ENCODE results near the gene PANK1. TPM values are rescaled to one million over a fixed set of nuclear protein-coding genes. Genes with fewer than 3 reads are reported as not detected.
"Not testable (repeated sequence)": the region's sequence is repeated elsewhere in the genome, so short reads cannot be mapped to it uniquely, and the experiment has no call there.

Gene PANK1
- total RNA-seq, 4 donors from 2014 or later: 7.3 to 16.3 (median 9.0) TPM

DNA sequence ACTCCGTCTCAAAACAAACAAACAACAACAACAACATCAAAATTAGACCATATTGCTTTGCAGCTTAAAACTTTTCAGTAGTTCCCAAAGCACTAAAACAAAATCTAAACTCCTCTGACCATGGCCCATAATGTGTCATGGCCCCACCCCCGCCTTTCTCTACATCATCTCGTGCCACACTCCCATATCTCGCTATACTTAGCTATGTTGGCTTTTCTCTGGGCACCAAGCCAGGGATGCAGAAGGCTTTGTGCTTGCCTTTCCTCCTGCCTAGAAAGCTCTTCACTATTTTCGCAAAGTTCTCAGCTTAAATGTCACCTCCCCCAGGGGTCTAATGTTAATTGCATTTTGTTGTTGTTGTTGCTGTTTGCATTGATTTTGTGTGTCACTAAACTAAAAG, 94.5 kb downstream of the PANK1 start:
- intact Hi-C loops (cut with DNase I; ENCODE audit: low total_unique reads): no loop called here
- no peak overlapping the region for H3K27ac ChIP-seq
- ATAC-seq: no peak

GRCh38 chr10:89549510-89549909, 95.5 kb downstream of the PANK1 start:
- intact Hi-C loops (cut with DNase I; ENCODE audit: low total_unique reads) (no loop called here), in situ Hi-C loops (cut with MboI; ENCODE audit: low sequenced_read_pairs in 4 of 4) (no loop called here)
- H3K36me3 ChIP-seq: no peaks in the 10 kb centered on the region
- H3K27me3 ChIP-seq: no peaks in the 10 kb centered on the region
- H3K4me1 ChIP-seq: no peaks in the 10 kb centered on the region
- ATAC-seq (no peak), DNase-seq (no peak)
- no peak overlapping the region for H3K4me3 ChIP-seq
- H3K9me3 ChIP-seq: no peaks in the 10 kb centered on the region
- TF ChIP-seq, protein P1, sequence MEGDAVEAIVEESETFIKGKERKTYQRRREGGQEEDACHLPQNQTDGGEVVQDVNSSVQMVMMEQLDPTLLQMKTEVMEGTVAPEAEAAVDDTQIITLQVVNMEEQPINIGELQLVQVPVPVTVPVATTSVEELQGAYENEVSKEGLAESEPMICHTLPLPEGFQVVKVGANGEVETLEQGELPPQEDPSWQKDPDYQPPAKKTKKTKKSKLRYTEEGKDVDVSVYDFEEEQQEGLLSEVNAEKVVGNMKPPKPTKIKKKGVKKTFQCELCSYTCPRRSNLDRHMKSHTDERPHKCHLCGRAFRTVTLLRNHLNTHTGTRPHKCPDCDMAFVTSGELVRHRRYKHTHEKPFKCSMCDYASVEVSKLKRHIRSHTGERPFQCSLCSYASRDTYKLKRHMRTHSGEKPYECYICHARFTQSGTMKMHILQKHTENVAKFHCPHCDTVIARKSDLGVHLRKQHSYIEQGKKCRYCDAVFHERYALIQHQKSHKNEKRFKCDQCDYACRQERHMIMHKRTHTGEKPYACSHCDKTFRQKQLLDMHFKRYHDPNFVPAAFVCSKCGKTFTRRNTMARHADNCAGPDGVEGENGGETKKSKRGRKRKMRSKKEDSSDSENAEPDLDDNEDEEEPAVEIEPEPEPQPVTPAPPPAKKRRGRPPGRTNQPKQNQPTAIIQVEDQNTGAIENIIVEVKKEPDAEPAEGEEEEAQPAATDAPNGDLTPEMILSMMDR (IDR thresholded peaks at IDR 0.05 in 4 of 5, conservative IDR thresholded peaks at IDR 0.05 in 1 of 5): no peak
- no peak for TF ChIP-seq POLR2A (IDR thresholded peaks at IDR 0.05)
- no peak overlapping the region for H3K27ac ChIP-seq

More for the DNA sequence above, 94.5 kb downstream of the PANK1 start:
- Histone ChIP-seq H3K36me3 (no peaks in the 10 kb centered on the region), H3K4me3 (no peak overlapping the region), H3K9me3 (no peaks in the 10 kb centered on the region), H3K4me1 (no peaks in the 10 kb centered on the region), H3K27me3 (no peaks in the 10 kb centered on the region)
- TF ChIP-seq POLR2A (IDR thresholded peaks at IDR 0.05): no peak
- DNase-seq: no peak
- in situ Hi-C loops (cut with MboI; ENCODE audit: low sequenced_read_pairs in 4 of 4): loop anchor here in 2 of 4 donors (10.0 to 25.0 kb wide), 3 partner anchors 296 to 538 kb away; partner anchors contain the start of gene LIPA (in 1 of the 2)

DNA sequence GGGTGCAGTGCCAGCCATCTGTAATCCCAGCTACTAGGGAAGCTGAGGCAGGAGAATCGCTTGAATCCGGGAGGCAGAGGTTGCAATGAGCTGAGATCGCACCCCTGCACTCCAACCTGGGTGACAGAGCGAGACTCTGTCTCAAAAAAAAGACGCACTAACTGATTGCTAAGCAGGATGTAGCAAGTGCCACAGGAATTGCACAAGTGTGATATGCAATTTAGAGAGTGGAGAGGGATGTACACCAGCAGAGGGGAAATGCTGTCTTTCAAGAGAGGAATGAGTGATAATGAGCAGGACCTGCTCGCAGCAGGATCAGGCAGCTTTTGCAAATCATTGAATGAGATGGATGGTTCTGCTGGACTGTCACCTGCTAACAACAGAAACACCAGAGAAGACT, 96.4 kb downstream of the PANK1 start:
- Histone ChIP-seq H3K27ac (no peak overlapping the region), H3K4me3 (no peak overlapping the region), H3K27me3 (no peaks in the 10 kb centered on the region), H3K9me3 (no peaks in the 10 kb centered on the region), H3K36me3 (no peaks in the 10 kb centered on the region), H3K4me1 (no peaks in the 10 kb centered on the region)
- ATAC-seq: no peak
- intact Hi-C loops (cut with DNase I; ENCODE audit: low total_unique reads): no loop called here
- no peak for DNase-seq
- TF ChIP-seq POLR2A (IDR thresholded peaks at IDR 0.05): no peak
- in situ Hi-C loops (cut with MboI; ENCODE audit: low sequenced_read_pairs in 4 of 4): no loop called here

DNA sequence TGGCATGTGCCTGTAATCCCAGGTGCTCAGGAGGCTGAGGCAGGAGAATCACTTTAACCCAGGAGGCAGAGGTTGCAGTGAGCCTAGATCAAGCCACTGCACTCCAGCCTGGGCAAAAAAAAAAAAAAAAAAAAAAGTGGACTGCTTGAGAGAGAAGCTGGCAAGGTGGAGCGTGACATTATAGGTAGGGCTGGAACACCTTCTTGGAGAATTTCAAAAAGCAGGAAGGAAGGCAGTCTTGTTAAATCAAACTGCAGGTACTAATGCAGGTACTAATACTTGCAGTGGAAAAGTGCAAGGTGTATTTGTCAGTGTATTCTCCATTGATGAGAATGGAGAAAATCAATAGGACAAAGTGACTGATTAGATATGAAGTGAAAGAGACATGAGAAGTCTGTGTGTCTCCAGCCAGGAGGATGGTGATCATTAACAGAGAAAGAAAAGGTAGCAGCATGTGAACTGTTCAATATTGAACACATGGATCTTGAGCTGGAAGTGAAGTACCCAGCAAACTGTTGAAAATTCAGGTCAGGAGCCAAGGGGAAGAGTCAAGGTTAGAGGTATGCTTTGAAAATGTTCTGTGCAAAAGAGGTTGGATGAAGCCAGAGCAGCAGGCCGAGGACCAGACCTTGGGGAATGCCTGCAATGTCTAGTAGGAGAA, 97.1 kb downstream of the PANK1 start:
- ATAC-seq (no peak), DNase-seq (no peak)
- intact Hi-C loops (cut with DNase I; ENCODE audit: low total_unique reads): no loop called here
- Histone ChIP-seq H3K4me1 (no peaks in the 10 kb centered on the region), H3K4me3 (no peak overlapping the region), H3K36me3 (no peaks in the 10 kb centered on the region), H3K9me3 (no peaks in the 10 kb centered on the region), H3K27ac (no peak overlapping the region), H3K27me3 (no peaks in the 10 kb centered on the region)
- TF ChIP-seq, protein P1 (IDR thresholded peaks at IDR 0.05 in 4 of 5, conservative IDR thresholded peaks at IDR 0.05 in 1 of 5): no peak
- TF ChIP-seq POLR2A (IDR thresholded peaks at IDR 0.05): no peak
- in situ Hi-C loops (cut with MboI; ENCODE audit: low sequenced_read_pairs in 4 of 4): no loop called here

DNA sequence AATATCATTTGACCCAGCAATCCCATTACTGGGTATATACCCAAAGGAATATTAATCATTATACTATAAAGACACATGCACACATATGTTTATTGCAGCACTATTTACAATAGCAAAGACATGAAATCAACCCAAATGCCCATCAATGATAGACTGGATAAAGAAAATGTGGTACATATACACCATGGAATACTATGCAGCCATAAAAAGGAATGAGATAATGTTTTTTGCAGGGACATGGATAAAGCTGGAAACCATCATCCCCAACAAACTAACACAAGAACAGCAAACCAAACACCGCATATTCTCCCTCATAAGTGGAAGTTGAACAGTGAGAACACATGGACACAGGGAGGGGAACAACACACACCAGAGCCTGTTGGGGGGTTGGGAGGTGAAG, 98.4 kb downstream of the PANK1 start:
- H3K9me3 ChIP-seq; H3K4me1 ChIP-seq; H3K36me3 ChIP-seq; intact Hi-C loops (cut with DNase I; ENCODE audit: low total_unique reads); H3K27ac ChIP-seq; in situ Hi-C loops (cut with MboI; ENCODE audit: low sequenced_read_pairs in 4 of 4); H3K27me3 ChIP-seq; ATAC-seq; DNase-seq; H3K4me3 ChIP-seq: not testable (repeated sequence)

- Histone ChIP-seq H3K36me3 (no peaks in the 10 kb centered on the region), H3K4me1 (no peaks in the 10 kb centered on the region), H3K4me3 (no peak overlapping the region), H3K9me3 (no peaks in the 10 kb centered on the region), H3K27ac (no peak overlapping the region), H3K27me3 (no peaks in the 10 kb centered on the region)
- in situ Hi-C loops (cut with MboI; ENCODE audit: low sequenced_read_pairs in 4 of 4): no loop called here
- ATAC-seq: no peak
- intact Hi-C loops (cut with DNase I; ENCODE audit: low total_unique reads): no loop called here
- DNase-seq: no peak
- no peak for TF ChIP-seq POLR2A (IDR thresholded peaks at IDR 0.05)
- TF ChIP-seq, protein P1 (IDR thresholded peaks at IDR 0.05 in 4 of 5, conservative IDR thresholded peaks at IDR 0.05 in 1 of 5): no peak
Measured at GRCh38 chr10:89543841-89544240, 101.2 kb downstream of the PANK1 start.

Measured in gastrocnemius medialis (tissue), 4 donors.